T-helper 2 cell treated with Interferon-gamma antibody and Interleukin-4, amounts not matched to agents 5 μg/mL and 100 μg/mL, for 36 hours (primary cell): ENCODE results near the gene PPIP5K2.
"Not testable (repeated sequence)": the region's sequence is repeated elsewhere in the genome, so short reads cannot be mapped to it uniquely, and the experiment has no call there.

Experiments used
- DNase-seq: peaks from one replicate; pipeline ENCODE4 v3.0.0; 2021; ENCODE audit warnings: low spot score
- H3K27ac Mint-ChIP-seq: one replicate; pipeline ENCODE4 v1.8.0; 2021; ENCODE audit warnings: mild to moderate bottlenecking, mixed read lengths
- H3K27me3 Mint-ChIP-seq: one replicate; pipeline ENCODE4 v1.8.0; 2021; ENCODE audit warnings: low read depth, mixed read lengths
- H3K36me3 Mint-ChIP-seq: one replicate; pipeline ENCODE4 v1.8.0; 2021; ENCODE audit warnings: low read depth, mixed read lengths
- H3K4me1 Mint-ChIP-seq: one replicate; pipeline ENCODE4 v1.8.0; 2021; ENCODE audit warnings: low read depth, mixed read lengths
- H3K4me3 Mint-ChIP-seq: one replicate; pipeline ENCODE4 v1.8.0; 2022; ENCODE audit warnings: mild to moderate bottlenecking, moderate library complexity, mixed read lengths
- H3K9me3 Mint-ChIP-seq: one replicate; pipeline ENCODE4 v1.8.0; 2021; ENCODE audit warnings: mixed read lengths

PPIP5K2 gene

DNA sequence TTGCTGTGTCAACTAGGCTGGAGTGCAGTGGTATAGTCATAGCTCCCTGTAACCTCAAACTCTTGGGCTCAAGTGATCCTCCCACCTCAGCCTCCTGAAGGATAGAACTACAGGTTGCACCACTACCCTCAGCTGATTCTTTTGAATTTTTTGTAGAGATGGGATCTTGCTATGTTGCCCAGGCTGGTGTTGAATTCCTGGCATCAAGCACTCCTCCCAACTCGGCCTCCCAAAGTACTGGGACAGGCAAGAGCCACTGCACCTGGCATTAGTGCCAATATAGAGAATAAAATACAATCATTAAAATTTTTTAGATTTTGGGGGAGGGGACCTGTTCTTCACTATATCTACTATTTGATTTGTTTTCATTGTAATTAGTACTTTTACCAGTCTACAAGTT is 15.4 kb downstream of the PPIP5K2 start:
- Mint-ChIP-seq H3K36me3 (peaks cover 21% of the 10 kb centered on the region), H3K9me3 (no peaks in the 10 kb centered on the region), H3K27me3 (no peaks in the 10 kb centered on the region), H3K4me1 (peaks cover 10% of the 10 kb centered on the region), H3K4me3 (no peak overlapping the region), H3K27ac (no peak overlapping the region)
- no peak for DNase-seq

DNA sequence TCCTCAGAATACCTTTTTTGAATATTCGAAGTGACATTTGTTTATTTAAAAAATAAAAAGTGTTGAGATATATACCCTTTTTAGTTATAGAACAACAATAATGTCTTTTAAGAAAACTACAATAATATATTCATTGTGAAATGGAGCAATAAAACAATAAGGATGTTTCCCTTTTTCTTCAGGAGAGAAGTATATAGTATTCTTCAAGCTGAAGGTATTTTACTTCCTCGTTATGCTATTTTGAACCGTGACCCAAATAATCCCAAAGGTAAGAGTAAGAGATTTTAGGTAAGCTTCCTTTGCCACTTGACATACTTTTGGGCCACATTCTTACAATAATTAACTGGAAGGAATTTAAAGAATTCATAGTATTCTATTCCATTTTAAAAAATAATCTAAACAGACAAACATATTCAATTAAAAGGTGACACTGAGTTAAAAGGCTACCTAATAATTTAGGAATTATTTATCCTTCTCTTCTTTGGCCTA is 18.1 kb downstream of the PPIP5K2 start:
- H3K27me3 Mint-ChIP-seq = no peaks in the 10 kb centered on the region
- H3K9me3 Mint-ChIP-seq = no peaks in the 10 kb centered on the region
- H3K36me3 Mint-ChIP-seq = peaks cover 27% of the 10 kb centered on the region
- DNase-seq = no peak
- peaks cover 6% of the 10 kb centered on the region for H3K4me1 Mint-ChIP-seq
- no peak overlapping the region for H3K4me3 Mint-ChIP-seq
- no peak overlapping the region for H3K27ac Mint-ChIP-seq

DNA sequence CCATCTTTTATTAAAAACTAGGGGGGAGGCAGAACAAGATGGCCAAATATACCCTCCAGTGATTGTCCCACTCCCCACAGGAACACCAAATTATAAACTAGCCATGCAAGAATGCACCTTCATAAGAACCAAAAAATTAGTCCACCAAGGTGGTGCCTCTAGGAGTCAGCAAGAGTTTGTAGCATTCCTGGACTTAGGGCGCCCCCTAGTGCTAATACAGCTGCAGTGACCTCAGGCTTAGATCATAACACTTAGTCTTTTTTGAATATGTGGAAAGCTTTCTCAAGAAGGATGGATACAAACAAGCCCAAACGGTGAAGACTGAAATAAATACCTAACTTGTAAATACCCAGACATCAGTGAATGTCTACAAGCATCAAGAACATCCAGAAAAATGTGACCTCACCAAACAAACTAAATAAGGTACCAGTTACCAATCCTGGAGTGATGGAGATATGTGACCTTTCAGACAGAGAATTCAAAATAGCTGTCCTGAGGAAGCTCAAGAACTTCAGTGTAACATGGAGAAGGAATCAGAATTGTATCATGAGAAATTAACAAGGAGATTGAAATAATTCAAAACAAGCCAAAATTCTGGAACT is 19.3 kb downstream of the PPIP5K2 start:
- no peaks in the 10 kb centered on the region for H3K27me3 Mint-ChIP-seq
- DNase-seq = peak; percentile 67
- peaks cover 6% of the 10 kb centered on the region for H3K4me1 Mint-ChIP-seq
- H3K36me3 Mint-ChIP-seq = peaks cover 28% of the 10 kb centered on the region
- no peak overlapping the region for H3K27ac Mint-ChIP-seq
- H3K9me3 Mint-ChIP-seq = no peaks in the 10 kb centered on the region
- no peak overlapping the region for H3K4me3 Mint-ChIP-seq

DNA sequence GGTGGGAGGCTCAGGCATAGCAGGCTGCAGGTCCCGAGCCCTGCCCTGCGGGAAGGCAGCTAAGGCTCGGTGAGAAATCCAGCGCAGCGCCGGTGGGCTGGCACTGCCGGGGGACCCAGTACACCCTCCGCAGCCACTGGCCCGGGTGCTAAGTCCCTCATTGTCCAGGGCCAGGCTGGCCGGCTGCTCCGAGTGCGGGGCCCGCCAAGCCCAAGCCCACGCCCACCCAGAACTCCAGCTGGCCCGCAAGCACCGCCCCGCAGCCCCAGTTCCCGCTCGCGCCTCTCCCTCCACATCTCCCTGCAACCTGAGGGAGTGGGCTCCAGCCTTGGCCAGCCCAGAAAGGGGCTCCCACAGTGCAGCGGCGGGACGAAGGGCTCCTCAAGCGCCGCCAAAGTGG is 22.0 kb downstream of the PPIP5K2 start:
- not testable (repeated sequence) for H3K9me3 Mint-ChIP-seq, H3K27me3 Mint-ChIP-seq, H3K27ac Mint-ChIP-seq, H3K4me3 Mint-ChIP-seq, H3K4me1 Mint-ChIP-seq, DNase-seq
- H3K36me3 Mint-ChIP-seq = peaks cover 24% of the 10 kb centered on the region

DNA sequence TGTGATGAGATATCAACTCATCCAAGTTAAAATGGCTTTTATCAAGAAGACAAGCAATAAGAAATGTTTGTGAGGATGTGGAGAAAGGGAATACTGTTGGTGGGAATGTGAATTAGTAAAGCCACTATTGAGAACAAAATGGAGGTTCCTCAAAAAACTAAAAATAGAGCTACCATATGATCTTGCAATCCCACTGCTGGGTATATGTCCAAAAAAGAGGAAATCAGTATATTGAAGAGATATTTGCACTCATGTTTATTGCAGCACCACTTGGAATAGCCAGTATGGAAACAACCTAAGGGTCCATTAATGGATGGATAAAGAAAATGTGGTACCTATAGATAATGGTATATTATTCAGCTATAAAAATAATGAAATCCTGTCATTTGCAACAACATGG is 25.1 kb downstream of the PPIP5K2 start:
- Mint-ChIP-seq H3K27me3 (no peaks in the 10 kb centered on the region), H3K4me3 (no peak overlapping the region), H3K27ac (no peak overlapping the region), H3K4me1 (no peaks in the 10 kb centered on the region), H3K36me3 (peaks cover 15% of the 10 kb centered on the region), H3K9me3 (no peaks in the 10 kb centered on the region)
- DNase-seq = no peak

DNA sequence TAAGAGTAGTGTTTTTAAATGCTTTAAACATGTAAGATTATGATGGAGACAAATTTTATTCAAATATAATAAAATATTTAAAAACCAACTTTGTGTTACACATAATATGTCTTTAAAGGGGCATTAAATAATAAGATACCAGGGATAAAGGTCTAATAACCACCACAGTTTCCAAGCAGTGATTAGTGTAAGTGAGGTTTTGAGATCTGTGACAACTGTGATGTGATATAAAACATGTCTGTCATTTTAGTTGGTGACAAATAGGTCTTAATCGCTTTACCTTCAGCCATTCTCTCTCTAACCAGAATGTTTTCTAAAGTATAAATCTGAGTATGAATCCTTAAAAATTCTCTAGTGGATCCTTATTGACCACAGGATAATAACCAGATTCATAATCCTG is 28.1 kb downstream of the PPIP5K2 start:
- no peak for DNase-seq
- Mint-ChIP-seq H3K4me3 (no peak overlapping the region), H3K27me3 (no peaks in the 10 kb centered on the region), H3K9me3 (no peaks in the 10 kb centered on the region), H3K4me1 (no peaks in the 10 kb centered on the region), H3K36me3 (peaks cover 4% of the 10 kb centered on the region), H3K27ac (no peak overlapping the region)

DNA sequence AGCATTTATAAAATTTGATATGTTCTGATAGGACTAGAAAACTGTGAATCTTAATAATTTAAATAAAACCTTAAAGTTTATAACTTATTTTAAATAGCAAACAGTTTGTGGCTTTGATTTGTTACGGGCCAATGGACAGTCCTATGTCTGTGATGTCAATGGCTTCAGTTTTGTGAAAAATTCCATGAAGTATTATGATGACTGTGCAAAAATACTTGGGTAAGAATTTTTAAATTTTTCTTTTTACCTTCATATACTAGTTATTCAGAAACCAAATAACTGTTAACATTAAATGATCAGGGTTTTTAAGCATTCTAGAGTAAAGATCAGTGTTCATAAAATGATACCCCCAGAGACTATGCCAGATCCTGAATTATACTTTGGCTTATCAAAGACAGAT is 31.1 kb downstream of the PPIP5K2 start:
- Mint-ChIP-seq H3K4me1 (no peaks in the 10 kb centered on the region), H3K27ac (no peak overlapping the region), H3K27me3 (no peaks in the 10 kb centered on the region), H3K9me3 (no peaks in the 10 kb centered on the region), H3K4me3 (no peak overlapping the region), H3K36me3 (peaks cover 9% of the 10 kb centered on the region)
- no peak for DNase-seq

DNA sequence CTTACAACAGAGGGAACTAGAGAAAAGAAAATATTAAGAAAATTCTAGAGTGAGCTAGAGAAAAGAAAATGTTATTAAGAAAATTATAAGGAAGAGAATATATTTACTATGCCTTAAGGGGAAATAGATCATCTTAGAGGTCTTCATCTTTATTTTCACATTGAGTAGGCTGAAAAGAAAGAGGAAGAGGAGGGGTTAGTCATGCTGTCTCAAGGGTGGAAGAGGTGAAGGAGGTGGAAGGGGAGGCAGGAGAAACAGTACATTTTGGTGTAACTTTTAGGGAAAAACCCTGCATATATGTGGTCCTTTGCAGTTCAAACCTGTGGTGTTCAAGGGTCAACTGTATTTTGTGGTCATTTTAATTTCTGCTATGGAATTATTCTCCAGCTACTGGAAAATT is 46.6 kb downstream of the PPIP5K2 start:
- no peaks in the 10 kb centered on the region for H3K4me1 Mint-ChIP-seq
- no peak overlapping the region for H3K27ac Mint-ChIP-seq
- H3K4me3 Mint-ChIP-seq = no peak overlapping the region
- H3K27me3 Mint-ChIP-seq = no peaks in the 10 kb centered on the region
- no peak for DNase-seq
- peaks cover 37% of the 10 kb centered on the region for H3K36me3 Mint-ChIP-seq
- no peaks in the 10 kb centered on the region for H3K9me3 Mint-ChIP-seq

DNA sequence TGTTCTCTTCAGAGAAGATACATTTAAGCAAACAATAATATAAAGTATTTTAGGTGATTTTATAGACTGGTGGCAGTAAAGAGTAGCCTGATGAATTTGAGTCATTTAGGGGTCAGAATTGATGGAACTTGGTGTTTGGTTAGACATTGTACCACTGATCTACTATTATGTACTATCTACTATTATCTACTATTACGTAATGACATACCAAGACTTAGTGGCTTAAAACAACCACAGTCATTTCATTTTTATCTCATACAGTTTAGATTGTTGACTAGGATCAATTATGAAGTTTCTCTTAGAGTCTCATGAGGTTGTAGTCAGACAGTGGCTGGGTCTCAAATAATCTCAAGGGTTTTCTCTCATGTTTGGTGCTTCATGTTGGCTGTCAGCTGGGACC is 54.0 kb downstream of the PPIP5K2 start:
- Mint-ChIP-seq H3K27ac (no peak overlapping the region), H3K9me3 (no peaks in the 10 kb centered on the region), H3K27me3 (no peaks in the 10 kb centered on the region), H3K4me1 (no peaks in the 10 kb centered on the region), H3K4me3 (no peak overlapping the region), H3K36me3 (peaks cover 20% of the 10 kb centered on the region)
- no peak for DNase-seq

DNA sequence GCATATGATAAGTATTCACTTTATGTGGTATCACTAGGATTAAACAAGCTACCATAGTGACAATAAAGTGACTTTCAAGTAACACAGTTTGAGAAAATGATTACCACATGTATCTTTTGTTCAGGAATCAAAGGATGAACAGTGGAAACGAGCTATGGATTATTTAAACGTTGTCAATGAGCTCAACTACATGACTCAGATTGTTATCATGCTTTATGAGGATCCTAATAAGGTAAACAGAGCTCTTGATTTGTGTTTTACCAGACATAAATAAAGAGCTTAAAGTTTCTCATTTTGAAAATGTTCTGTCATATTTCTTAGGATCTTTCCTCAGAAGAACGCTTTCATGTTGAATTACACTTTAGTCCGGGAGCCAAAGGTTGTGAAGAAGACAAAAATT is 57.4 kb downstream of the PPIP5K2 start:
- no peaks in the 10 kb centered on the region for H3K27me3 Mint-ChIP-seq

DNA sequence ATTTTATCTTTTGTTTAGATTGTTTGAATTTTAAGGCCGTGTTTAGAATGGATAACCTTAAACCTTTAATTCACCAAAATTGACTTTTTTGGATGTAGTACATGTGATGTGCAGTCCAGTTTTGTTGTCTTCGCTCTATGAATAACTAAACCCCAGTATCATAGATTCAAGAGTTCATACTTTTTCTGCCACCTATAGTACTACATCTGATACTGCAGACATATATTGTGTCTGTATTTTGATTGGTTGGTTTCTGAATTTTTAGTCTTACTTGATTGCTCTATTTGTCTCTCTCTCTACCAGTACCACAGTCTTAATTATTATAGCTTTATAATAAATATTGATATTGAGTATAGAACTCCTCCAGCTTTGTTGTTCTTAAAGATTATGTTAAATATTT is 58.1 kb downstream of the PPIP5K2 start:
- Mint-ChIP-seq H3K4me3 (no peak overlapping the region), H3K4me1 (no peaks in the 10 kb centered on the region), H3K9me3 (no peaks in the 10 kb centered on the region), H3K27me3 (no peaks in the 10 kb centered on the region), H3K36me3 (peaks cover 28% of the 10 kb centered on the region), H3K27ac (no peak overlapping the region)
- no peak for DNase-seq

More for the DNA sequence above, 57.4 kb downstream of the PPIP5K2 start:
- H3K9me3 Mint-ChIP-seq = no peaks in the 10 kb centered on the region
- no peak for DNase-seq
- H3K27ac Mint-ChIP-seq = no peak overlapping the region
- H3K4me1 Mint-ChIP-seq = no peaks in the 10 kb centered on the region
- H3K36me3 Mint-ChIP-seq = peaks cover 25% of the 10 kb centered on the region
- no peak overlapping the region for H3K4me3 Mint-ChIP-seq

DNA sequence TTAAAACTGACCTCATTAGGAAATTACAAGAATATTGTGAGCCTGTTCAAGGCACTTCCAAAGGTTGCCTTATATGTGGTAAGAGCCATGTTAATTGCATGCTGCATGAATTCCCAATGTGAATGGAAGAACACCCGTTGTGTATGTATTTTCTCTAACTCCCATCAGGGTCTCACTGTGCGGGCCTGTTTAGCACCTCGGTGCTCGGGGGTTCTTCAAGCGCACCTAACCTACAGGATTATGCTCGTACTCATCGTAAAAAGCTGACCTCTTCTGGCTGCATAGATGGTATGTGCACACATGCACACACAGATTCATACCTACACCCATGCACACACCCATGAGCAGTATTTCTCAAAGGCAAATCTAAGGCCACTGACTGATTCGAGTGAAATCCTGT is 66.1 kb downstream of the PPIP5K2 start:
- Mint-ChIP-seq H3K9me3 (no peaks in the 10 kb centered on the region), H3K27ac (no peak overlapping the region), H3K36me3 (peaks cover 35% of the 10 kb centered on the region), H3K4me3 (no peak overlapping the region), H3K27me3 (no peaks in the 10 kb centered on the region), H3K4me1 (peaks cover 12% of the 10 kb centered on the region)
- no peak for DNase-seq

DNA sequence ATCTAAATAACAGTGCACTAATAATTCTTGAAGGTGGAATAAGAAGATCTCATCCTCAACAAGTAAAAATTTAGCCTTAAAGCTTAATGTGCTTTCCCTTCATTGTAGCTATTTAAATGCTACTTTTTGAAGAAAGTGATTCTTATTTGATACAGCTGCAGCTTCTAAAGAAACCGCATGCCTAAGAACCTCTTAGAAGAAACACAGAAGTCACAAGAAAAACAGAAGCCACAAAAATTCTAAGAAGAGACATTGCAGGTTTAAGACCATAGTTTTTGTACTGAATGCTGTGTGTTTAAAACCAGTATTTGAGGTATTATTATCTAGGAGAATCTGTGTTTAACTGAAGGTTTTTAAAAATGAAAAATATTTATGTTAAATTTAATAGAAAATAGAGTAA is 68.3 kb downstream of the PPIP5K2 start:
- DNase-seq = no peak
- peaks cover 12% of the 10 kb centered on the region for H3K4me1 Mint-ChIP-seq
- H3K36me3 Mint-ChIP-seq = peaks cover 31% of the 10 kb centered on the region
- H3K27me3 Mint-ChIP-seq = no peaks in the 10 kb centered on the region
- no peaks in the 10 kb centered on the region for H3K9me3 Mint-ChIP-seq
- H3K27ac Mint-ChIP-seq = peak overlapping the region; percentile 60
- peak overlapping the region; percentile 57 for H3K4me3 Mint-ChIP-seq

DNA sequence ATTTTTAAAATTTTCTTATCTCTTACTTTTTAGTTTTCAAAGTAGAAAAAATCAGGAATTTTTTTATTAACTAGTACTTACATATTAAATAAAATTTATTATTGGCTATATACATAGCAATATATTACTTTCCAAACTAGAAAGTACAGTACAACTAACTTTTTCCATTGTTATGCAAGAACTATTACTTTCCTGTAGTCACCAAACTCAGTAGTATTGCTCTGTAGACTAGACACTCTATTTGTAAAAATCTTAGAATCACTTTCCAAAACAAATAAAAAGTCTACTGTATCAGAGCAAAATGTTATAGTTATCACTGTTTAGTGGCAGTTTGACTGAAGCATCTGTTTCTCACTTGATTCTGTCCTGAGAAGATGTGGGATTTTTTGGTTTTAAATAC is 83.1 kb downstream of the PPIP5K2 start:
- Mint-ChIP-seq H3K27ac (no peak overlapping the region), H3K4me1 (peaks cover 18% of the 10 kb centered on the region), H3K36me3 (peaks cover 58% of the 10 kb centered on the region), H3K27me3 (no peaks in the 10 kb centered on the region), H3K9me3 (peaks cover 7% of the 10 kb centered on the region), H3K4me3 (no peak overlapping the region)
- no peak for DNase-seq

DNA sequence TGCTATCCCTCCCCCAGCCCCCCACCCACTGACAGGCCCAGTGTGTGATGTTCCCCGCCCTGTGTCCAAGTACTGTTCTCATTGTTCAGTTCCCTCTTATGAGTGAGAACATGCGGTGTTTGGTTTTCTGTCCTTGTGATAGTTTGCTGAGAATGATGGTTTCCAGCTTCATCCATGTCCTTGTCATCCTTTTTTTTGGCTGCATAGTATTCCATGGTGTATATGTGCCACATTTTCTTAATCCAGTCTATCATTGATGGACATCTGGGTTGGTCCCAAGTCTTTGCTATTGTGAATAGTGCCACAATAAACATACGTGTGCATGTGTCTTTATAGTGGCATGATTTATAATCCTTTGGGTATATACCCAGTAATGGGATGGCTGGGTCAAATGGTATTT is 84.9 kb downstream of the PPIP5K2 start:
- not testable (repeated sequence) for H3K9me3 Mint-ChIP-seq, H3K27ac Mint-ChIP-seq, DNase-seq, H3K4me3 Mint-ChIP-seq, H3K27me3 Mint-ChIP-seq
- Mint-ChIP-seq H3K4me1 (peaks cover 10% of the 10 kb centered on the region), H3K36me3 (peaks cover 48% of the 10 kb centered on the region)
